Fibroblast of skin of right biceps (primary cell): ENCODE results near the gene CAMKV.
A peak's percentile ranks its signal among the peaks of the same experiment; 100 is the strongest.
"Not testable (repeated sequence)": the region's sequence is repeated elsewhere in the genome, so short reads cannot be mapped to it uniquely, and the experiment has no call there.

Experiments used
- DNase-seq: peaks from one replicate; pipeline ENCODE4 v3.0.0-alpha.2; 2013

The CAMKV gene

GRCh38 chr3:49869525-49870126 is at the start of gene CAMKV:
Gene CAMKV, minus strand, starts transcription at chr3:49869906. Its CDS starts 7,518 bp downstream, at chr3:49862388.
- DNase-seq = no peak

DNA sequence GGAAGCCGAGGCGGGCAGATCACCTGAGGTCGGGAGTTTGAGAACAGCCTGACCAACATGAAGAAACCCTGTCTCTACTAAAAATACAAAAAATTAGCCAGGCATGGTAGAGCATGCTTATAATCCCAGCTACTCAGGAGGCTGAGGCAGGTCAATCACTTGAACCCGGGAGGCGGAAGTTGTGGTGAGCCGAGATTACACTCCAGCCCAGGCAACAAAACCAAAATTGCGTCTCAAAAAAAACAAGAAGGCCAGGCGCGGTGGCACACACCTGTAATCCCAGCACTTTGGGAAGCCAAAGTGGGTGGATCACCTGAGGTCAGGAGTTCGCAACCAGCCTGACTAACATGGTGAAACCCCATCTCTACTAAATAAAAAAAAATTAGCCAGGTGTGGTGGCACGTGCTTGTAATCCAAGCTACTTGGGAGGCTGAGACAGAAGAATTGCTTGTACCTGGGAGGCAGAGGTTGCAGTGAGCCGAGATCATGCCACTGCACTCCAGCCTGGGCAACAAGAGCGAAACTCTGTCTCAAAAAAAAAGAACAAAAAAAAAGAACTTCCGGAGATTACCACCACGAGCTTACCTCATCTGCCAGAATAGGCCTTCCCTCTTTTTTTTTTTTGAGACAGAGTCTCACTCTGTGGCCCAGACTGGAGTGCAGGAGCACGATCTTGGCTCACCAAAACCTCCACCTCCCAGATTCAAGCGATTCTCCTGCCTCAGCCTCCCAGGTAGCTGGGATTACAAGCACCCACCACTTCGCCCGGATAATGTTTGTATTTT is 48.3 kb upstream of the CAMKV start:
- not testable (repeated sequence) for DNase-seq

DNA sequence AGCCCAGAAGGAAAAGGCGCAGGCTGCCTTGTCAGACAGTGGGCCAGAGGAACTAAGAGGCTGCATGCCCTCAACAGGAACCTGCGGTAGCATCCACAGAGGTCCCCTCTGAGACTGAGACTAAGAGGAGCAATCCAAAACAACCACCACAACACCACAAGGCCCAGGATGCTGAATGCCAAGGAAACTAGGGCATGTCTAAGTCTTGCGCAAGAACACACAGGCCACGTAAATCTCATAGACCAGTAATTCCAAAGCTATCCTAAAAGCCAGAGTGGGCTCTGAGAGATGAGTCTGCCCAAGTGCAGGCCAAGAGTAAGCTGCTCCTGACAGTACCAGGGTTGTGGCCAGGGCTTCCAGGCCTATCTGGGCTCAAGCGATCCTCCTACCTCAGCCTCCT is 47.0 kb upstream of the CAMKV start:
- DNase-seq = peak; percentile 37

GRCh38 chr3:49914906-49915305 is 45.2 kb upstream of the CAMKV start:
- no peak for DNase-seq

GRCh38 chr3:49912881-49913281 is 43.2 kb upstream of the CAMKV start:
- no peak for DNase-seq

- DNase-seq = no peak
Measured at GRCh38 chr3:49911611-49912010, 41.9 kb upstream of the CAMKV start.

DNA sequence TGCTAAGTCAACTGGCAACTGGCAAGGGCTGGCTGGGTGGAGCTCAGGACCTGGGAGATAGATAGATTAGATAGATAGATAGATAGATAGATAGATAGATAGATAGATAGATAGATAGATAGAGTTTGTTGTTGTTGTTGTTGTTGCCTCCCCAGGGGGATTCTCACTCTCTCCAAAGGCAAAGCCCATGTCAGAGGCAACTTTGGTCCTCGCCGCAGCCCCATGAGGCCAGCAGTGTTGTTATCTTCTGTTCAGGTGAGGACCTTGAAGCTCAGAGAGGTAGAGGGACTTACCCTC is 41.4 kb upstream of the CAMKV start:
- DNase-seq = no peak

- DNase-seq = no peak
Measured at GRCh38 chr3:49910409-49911123, 40.9 kb upstream of the CAMKV start.

DNA sequence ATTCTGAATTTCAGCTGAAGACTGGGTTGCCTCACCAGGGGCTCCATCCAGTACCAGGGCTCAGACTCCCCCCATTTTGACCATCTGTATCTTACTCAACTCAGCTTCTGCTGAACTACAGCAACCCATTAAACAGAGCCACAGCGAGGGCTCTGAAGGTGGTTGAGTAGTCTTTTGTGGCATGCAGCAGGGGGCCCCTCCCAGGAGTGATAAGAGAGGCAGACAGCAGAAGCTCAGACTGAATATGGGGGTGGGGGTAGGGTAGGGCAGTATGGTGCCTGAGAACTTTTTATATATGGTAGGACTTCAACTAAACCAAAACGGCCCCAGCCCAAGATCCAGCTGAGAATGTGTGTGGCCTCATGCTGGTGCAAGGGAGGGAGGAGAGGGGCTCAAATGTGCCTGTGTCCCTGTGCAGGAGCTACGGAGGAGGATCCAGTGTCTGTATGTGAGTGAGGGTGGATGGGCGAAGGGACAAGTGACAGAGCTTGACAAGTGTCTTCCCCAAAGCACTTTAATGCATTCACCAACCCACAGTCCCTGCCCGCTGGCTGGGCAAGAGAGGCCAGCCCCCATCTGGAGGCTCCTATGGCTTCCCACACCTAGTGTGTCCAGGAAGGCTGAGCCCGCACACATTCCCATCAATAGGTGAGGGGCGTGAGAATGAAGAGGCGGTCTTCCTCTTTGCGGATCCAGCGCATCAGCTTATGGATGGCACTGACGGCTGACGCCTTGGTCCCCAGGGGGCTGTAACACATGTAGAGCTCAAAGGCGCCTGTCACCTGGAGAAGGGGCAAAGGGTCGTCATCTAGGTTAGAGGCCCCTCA is 38.9 kb upstream of the CAMKV start:
- DNase-seq = no peak

- peak; percentile 46 for DNase-seq
Measured at GRCh38 chr3:49906073-49906743, 36.5 kb upstream of the CAMKV start.

- DNase-seq = not testable (repeated sequence)
Measured at GRCh38 chr3:49904448-49904847, 34.7 kb upstream of the CAMKV start.

- DNase-seq = peak; percentile 30
Measured at GRCh38 chr3:49903451-49904424, 34.0 kb upstream of the CAMKV start, which contains the start of gene MST1R. Gene MST1R, minus strand, starts transcription at chr3:49903873. Its CDS starts 264 bp downstream, at chr3:49903609.

GRCh38 chr3:49902511-49903345 is 33.0 kb upstream of the CAMKV start:
- no peak for DNase-seq

GRCh38 chr3:49901366-49902339 is 31.9 kb upstream of the CAMKV start:
- DNase-seq = no peak

DNA sequence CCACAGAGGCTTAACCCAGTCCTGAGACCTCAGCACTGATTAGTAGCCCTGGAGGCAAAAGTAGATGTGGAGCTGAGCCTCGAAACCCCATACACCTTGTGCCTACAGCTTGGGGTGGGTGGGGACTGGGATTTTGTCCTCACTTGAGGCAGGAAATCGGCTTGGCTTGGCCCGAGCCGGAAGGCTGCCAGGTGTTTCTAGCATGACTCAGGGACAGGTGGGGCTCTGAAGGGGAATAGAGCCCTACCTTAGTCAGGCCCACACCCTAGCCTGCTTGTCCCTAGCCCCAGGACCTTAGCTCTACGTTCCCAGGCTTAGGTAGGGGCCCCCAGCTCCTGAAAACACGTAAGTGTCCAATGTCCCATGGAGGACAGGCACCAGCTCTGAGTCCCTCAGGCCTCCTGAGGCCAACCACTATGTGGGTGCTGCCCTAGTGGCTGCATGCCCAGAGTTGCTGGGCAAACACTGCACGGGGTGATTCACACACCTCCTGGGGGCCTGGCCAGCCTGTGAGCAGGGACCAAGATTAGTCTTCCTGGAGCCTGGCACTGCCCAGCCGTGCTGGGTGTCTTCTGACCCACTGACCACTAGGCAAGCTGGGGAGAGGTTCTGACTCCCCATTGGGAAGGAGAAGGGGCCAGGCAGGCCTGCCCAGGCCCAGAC is 30.9 kb upstream of the CAMKV start:
- no peak for DNase-seq

DNA sequence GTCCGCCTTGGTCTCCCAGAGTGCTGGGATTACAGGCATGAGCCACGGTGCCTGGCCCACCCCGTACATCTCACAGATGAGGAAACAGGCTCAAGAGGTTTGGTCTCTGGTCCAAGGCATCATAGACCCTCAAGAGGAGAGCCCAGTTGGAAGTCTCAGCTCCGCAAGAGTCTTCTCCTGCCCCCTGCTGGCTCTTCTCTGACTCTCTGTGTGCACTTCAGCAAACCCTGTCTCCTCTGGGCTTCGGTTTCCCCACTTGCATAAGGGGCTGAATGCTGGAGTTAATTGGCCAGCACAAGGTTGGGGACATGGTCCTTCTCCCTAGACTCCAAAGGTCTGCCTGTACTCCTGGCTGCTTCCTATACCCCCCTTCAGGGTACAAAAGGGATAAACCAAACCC is 30.1 kb upstream of the CAMKV start:
- DNase-seq = peak; percentile 21

DNA sequence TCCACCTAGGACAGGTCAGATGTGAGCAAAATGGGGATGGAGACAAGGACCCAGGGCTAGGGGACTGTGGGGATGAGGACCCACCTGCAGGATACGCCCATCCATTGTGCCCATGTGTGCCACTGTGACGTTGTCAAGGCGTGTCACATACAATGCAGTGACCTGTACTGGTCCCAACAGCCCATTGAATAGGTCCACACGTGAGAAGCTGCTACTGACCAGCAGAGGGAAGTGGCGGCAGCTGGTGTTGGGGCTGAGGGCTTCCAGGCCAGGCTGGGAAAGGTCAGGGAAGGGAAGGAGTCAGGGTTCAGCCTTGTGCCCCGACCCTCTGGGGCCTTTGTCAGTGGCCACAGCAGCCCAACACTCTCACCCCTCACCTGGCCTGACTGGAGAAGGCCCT is 29.3 kb upstream of the CAMKV start:
- no peak for DNase-seq

GRCh38 chr3:49896345-49896744 is 26.6 kb upstream of the CAMKV start:
- no peak for DNase-seq

DNA sequence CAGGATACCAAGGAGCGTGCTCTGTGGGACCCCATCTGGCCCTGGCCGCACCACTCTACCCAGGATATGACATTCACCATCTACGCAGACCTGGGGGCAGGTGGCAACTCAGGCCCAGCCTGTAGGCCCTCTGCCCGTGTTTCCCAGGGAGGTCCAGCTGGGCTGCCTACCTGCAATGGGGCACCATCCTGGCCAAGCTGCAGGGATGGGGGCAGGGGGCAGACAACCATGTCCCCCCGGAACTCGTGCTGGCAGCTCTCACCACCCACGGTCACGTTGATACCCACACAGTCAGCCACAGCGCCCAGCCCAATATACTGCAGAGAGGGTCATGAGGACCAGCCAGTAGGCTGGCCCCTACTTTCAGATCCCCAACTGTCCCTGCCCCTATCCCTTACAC is 26.1 kb upstream of the CAMKV start:
- no peak for DNase-seq
